HT-29 (cell line): ENCODE data around the gene MYH9. TPM values are rescaled to one million over a fixed set of nuclear protein-coding genes. Genes with fewer than 3 reads are reported as not detected.

Experiments
- DNase-seq: peaks from one replicate; pipeline ENCODE4 v3.0.0-alpha.2; 2015; ENCODE audit warnings: low spot score
- total RNA-seq: library from RNA; depleted of rRNA; stranded (reverse); fragments of >200 nt; shearing (Covaris generic); gene quantifications from 2 replicates; pipeline ENCODE4 v1.2.3, GENCODE V29; 2014

The MYH9 gene
- total RNA-seq, 1 experiment from 2014 or later = 259 TPM

DNA sequence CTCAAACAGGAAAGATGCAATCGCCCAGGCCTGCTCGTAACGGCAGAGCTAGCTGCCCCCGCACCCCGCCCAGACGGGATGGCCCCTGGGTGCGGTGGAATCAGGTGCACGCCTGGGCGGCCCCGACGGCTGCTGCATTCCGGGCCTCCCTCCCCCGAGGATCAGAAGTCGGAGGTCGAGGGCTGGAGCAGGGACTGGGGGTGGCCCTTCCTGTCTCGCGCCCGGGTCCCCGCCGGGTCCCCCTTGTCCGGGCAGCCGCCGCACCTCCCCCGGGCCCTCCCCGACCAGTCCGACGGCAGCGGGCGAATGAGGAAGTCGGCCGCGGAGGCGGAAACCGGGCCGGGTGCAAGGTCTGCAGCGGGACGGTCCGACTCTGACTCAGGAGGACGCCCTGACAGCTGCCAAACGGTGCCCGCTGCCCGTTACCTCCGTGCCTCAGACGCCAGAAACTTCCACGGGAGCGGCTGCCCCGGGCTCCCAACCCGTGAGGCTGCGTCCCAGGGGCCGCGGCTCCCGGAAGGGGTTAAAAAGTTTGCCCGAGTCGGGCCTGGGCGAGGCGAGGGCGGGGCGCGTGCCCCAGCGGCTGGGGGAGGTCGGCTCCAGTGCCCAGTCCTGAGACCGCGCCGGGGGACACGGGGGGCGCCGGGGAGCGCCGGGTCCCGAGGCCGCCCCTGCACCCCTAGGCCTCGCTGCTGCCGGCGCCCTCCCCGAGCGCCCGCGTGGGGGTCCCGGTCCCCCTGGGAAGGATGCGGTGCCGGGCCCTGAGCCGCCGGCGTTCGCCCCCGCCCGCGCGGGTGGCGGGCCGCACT is 663 bp downstream of the MYH9 start:
- peak; percentile 35 for DNase-seq

- DNase-seq = peak; percentile 51
These were observed 1.3 kb downstream of the MYH9 start for GRCh38 chr22:36386351-36386899.

- peak; percentile 57 for DNase-seq
These were observed 2.0 kb downstream of the MYH9 start for GRCh38 chr22:36385491-36386350.

DNA sequence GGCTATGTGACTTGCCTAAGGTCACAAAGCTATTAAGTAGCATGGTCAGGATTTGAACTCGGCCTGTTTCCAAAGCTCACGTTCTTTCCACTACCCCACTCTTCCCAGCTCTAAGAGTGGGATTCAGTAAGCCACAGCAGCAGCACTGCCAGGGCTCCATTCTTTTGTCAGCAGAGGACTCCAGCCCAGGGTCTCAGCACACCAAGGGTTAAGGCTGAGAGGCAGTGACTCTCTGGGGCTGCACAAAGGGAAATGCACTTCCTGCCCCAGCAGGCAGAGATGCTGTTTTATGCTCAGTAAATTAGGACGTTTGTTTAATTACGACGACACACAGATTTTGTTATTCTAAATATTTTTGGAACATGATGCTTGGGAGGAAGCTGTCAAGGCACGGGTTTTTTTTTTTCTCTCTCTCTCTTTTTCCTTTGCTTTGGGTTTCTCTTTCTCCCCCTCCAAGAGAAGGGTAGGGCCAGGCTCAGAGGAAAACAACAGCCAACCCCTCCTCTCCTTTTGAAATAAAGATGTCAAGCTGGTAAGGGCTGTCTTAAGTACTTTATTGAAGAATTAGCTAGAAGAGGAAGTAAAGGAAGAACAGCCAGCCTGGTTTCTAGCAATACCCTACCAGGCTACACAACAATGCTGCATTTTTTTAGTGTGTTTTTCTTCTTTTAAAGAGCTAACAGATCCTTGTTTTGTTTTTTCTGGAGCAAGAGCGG is 2.8 kb downstream of the MYH9 start:
- no peak for DNase-seq

GRCh38 chr22:36383110-36383581 is 4.6 kb downstream of the MYH9 start:
- DNase-seq = peak; percentile 30

- no peak for DNase-seq
These were observed 6.1 kb downstream of the MYH9 start for GRCh38 chr22:36381513-36382128.

DNA sequence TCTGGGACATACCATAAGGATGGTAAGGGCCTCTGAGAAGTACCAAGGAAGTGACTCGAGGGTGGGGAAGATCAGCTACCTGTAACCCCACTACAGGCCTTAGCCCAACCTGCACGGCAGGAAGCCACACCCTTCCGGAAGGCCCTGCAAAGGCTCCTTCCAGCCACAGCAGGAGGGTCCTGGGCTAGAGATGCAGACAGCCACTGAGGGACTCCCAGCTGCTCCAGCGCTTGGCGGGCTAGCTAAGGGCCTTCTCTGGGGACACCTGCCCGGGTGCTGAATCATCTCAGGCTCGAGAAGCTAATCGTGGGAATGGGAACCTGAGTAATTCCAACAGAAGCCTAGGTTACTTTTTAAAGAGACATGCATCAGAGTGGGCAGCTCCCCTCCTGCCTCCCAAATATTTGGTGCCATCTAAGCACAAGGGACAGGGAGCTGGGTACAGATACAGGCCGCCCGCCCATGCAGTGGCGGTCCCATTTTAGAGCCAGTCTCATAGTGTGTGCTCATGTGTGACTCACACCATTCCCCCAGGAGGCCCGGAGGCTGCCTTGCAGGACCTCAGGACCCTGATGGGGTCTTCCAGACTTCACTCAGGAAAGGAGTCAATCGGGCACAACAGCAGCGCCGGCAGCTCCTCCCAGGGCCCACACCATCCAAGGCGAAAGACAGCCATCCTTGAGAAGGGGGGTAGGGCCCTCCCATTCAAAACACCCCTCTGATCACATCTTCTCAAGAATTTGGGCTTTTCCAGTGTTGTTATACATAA is 8.0 kb downstream of the MYH9 start:
- DNase-seq = no peak

DNA sequence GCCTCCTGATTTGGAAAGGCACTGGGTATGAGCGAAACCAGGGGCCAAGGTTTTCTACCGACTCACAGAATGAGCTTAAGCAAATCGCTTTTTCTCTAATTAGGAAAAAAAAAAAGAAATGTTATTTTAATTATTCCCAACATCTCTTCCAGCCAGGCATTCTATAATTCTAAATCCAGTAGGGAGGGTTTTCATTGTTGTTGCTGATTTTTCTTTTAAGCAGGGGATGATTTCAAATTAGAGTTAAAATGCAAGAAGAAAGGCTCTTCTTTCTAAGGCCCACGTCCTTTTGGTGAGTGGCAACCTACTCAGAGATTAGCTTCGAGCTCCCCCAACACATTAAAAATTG is 8.9 kb downstream of the MYH9 start:
- no peak for DNase-seq

- DNase-seq = no peak
These were observed 9.5 kb downstream of the MYH9 start for GRCh38 chr22:36378080-36378868.

DNA sequence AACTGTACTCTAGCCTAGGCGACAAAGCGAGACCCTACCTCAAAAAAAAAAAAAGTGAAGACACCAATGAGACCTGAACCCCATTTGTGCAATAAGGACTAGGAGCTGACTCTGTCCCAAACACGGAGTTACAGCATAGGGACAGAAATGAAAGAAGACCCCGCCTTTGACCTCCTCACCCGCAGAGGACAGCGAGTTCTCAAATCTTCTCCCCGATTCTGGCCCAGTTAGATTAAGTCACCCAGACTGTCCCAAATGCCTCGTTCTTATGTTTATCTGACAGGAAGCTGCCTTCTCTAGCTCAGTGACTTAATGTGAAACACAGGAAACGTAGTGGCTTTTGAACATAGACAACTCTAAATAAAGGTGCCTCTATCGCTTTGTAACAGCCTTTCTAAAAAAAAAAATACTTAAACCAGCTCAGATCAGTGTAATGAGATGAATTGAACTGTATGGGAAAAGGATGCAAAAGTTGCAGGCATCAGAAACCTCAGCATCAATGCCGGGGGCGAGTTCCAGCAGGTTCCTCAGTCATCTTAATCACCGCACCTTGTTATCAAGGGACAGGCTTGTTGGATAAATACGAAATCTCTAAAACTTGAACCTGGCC is 10.6 kb downstream of the MYH9 start:
- no peak for DNase-seq

GRCh38 chr22:36376265-36376664 is 11.5 kb downstream of the MYH9 start:
- no peak for DNase-seq

DNA sequence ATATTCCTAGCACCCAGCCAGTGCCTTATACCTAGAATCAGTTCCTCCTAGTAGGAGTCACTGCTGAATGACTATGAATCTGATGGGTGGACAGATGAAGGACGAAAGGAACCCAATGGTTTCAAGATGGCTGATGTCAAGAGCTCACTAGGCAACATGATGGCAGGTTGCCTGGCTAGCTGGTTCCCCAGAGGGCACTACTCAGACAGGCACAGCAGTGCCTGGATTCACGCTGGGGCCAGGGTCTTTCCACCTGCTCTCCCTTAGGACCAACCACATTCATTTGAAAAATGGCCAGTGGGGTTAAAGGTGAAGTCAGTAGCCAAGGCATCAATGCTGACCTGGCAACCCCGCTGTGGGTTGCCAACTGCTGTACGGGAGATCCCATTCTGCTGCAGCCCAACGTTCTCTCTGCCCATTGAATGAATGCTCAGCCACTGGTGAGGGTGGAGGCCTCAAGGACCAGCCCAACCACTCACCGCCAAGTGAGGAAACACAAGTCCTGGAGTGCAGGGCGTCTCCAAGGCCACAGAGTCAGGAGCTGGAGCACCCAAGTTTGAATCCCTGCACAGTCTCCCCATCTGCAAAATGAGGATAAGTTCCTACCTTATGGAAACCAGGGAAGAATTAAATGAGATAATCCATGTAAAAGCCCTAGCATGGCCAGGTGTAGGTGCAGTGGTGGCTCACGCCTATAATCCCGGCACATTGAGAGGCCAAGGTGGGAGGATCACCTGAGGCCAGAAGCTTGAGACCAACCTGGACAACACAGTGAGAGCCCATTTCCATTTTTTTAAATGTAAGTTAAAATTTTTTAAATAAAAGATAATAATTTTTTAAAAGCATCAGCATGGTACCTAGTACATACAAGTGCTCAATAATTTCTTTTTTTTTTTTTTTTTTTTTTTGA is 12.4 kb downstream of the MYH9 start:
- DNase-seq = no peak

GRCh38 chr22:36374603-36375024 is 13.2 kb downstream of the MYH9 start:
- DNase-seq = peak; percentile 70

DNA sequence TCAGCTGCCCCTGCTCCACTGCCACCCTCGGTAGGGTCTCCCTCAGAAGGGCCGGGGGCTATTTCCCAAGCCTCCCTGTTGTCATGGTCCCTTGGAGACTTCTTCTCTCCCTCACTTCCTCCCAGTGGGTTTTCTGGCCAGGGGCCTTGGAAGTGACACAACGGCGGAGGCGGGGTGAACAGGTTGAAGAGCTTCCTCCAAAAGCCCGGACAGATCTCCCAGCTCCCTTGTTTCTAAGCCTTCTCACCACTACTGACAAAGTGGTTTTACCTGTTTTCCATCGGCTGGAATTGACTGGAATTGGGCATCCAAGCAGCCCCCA is 14.5 kb downstream of the MYH9 start:
- peak; percentile 41 for DNase-seq

DNA sequence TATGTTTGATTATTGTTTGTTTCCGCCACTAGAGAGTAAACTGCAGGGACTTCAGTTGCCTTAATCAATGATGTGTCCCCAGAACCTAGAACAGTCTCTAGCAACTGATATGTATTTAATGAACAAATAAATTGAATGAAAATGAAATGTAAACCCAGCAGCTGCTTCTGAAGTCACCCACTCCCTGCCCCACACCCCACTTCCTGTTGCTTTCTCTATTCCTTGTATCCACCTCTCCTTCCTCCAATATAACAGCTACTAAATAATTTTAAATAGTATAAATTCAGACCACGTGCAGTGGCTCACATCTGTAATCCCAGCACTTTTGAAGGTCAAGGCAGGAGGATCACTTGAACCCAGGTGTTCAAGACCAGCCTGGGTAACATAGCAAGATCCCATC is 15.8 kb downstream of the MYH9 start:
- DNase-seq = no peak

- peak; percentile 85 for DNase-seq
These were observed 17.6 kb downstream of the MYH9 start for GRCh38 chr22:36369922-36370791.
